Erythroblast (primary cell): Measurements from ENCODE around the gene KMT2E.

Experiments
- GATA1 ChIP-seq: IDR thresholded peaks from 2 replicates; pipeline ENCODE4 v1.6.1; 2011; ENCODE audit warnings: low read depth, mild to moderate bottlenecking, control low read depth, low read length, moderate library complexity
- POLR2A ChIP-seq: IDR thresholded peaks from 2 replicates; pipeline ENCODE4 v1.6.1; 2011; ENCODE audit warnings: mild to moderate bottlenecking, low read length

DNA sequence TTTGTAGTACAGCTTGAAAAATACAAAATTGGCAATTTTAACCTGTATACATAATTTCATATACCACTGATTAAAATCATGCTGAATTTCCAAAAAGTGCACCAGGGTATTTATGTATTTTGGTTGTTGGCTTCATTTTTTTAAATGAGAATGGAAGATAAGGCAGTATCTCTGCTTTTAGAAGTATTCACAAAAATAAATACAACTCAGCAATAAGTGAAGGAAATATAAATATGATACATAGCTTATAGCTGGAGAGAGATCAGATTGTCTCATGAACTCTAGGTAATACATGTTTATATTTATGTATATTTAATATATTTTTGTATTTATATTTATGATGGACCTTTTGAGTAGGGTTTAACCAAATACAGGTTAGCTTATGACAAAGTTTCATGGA, 81.0 kb downstream of the KMT2E start:
- TF ChIP-seq POLR2A (no peak), GATA1 (no peak)
